NCI-H1105 treated with DMSO at 0.1 percent for 48 hours (cell line): ENCODE results near the gene CHST3.
A peak's percentile ranks its signal among the peaks of the same experiment; 100 is the strongest.
"Not testable (repeated sequence)": the region's sequence is repeated elsewhere in the genome, so short reads cannot be mapped to it uniquely, and the experiment has no call there.

Experiments used
- DNase-seq: peaks from one replicate; lab custom pipeline; 2025; lab: John Stamatoyannopoulos, UW

CHST3 gene

GRCh38 chr10:71948496-71949067 lies 15.6 kb upstream of the CHST3 start:
- DNase-seq, result no peak

DNA sequence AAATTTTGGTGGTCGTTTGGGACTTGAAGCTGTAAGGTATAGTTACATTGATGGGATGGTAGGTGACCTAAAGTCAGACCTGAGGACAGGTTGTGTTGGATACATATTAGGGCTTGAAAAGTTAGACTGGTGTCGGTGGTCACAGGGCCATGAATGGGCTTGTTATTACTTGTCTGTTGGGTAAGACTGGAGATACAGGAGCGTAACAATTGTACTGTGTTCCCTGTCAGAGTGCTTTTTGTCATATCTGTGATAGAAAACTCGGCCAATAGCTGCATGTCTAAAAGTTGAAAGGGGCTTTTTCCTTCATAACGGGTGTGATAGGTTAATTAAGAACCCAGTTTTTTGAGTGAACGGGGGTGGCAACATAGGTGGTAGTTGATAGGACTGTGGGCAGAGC lies 13.5 kb upstream of the CHST3 start:
- DNase-seq, result no peak

DNA sequence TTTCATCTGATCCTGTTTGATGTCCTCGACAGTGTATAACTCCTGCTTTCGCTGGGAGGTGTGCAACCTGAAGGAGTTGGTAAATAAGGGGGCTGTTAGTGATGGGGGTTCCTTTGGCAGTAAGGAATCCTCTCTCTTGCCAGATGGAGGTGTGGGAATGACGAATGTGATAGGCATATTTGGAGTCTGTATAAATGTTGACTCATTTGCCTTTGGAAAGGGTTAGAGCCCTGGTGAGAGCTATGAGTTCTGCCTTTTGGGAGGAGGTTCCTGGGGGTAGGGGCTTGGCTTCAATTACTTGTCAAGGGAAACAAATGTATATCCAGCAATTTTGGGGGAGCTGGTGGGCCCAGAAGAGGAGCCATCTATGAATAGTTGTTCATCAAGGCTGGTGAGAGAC lies 11.4 kb upstream of the CHST3 start:
- DNase-seq, result no peak

- DNase-seq, result no peak
Measured at GRCh38 chr10:71957546-71958275, 6.5 kb upstream of the CHST3 start.

DNA sequence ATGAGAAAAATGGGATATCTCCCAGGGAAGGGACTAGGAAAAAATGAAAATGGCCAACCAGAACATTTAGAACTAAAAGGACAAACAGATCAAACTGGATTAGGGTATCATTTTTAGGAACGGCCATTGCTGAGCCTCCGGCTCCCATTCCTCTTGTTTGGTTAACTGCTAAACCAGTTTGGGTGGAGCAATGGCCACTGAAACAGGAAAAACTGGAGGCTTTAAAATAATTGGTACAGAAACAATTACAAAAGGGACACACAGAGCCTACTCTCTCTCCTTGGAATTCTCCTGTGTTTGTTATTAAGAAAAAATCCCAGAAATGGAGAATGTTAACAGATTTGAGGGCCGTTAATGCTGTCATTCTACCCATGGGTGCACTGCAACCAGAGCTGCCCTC lies 4.7 kb upstream of the CHST3 start:
- DNase-seq, result no peak

DNA sequence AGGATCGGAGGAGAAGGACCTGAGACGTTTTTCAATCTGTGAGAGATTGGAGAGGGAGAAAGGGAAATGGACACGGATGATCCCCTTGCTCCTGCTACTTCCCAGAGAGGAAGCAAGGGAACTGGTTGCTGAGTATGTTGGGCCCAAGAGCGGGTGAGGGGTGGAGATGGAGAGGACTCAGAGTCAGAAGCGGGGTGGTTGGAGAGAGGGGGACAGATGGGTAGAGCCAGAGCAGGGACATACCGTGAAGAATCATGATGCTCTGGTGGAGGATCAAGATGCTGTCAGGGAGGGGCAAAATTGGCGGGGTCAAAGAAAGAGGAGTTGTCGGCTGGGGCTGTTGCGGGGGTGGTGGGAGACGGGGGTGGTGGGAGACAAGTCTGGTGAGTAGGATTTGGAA lies 2.4 kb upstream of the CHST3 start:
- DNase-seq, result no peak

GRCh38 chr10:71962901-71963300 lies 1.3 kb upstream of the CHST3 start:
- no peak for DNase-seq

GRCh38 chr10:71963351-71964097 lies 671 bp upstream of the CHST3 start:
- DNase-seq, result no peak

DNA sequence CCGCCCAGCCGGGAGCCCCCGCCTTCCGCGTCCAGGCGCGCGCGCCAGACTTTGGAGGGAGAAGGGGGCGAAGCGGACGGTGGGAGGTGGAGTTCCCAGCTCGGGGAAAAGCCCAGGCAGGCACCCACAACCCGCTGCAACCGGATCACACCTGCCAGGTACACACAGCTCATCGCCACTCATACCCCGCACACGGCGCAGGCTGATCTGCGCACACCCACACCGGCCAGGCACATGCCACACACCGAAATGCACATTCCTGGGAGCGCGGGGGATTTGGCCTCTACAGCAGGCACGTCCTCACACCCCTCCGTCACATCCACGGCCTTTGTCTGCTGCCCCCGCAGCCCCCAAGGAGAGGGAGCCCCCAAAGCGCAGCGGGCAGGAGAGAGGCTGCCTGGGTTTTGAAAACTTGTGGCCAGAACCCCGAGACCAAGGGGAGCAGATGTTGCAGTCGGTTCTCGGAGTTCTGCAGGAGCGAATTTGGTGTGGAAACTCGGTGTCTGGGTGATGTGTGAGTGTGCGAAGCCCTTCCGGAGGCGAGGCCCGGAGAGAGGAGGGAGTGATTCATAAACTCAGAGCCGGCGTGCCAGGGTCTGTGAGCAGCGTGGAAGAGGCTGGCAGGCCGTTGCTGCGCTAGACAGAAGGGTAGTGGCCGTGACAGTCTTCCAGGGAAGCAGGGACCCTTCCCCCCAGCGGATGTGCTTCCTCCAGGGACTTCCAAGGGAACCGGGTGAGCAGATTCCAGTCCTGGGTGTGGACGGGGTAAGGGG lies 734 bp downstream of the CHST3 start:
- DNase-seq, result peak; percentile 15

DNA sequence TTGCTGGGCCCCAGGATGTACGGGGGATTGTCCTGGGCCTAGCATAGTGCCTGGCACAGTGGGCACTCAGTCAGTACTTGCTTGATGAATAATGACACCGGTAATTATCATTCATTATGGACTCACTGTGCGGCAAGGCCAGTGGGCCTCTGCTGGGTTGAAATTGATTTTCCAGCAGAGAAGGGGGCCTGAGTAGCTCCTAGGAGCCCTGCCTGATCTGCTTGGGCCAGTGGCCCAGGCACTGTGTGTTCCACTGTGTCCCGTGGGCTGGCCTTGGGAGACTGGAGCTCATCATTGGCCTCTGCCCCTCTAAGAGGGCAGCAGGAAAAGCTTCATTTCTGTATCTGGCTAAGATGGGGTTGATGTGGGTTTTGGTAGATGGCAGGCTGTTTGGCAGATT lies 1.4 kb downstream of the CHST3 start:
- no peak for DNase-seq

DNA sequence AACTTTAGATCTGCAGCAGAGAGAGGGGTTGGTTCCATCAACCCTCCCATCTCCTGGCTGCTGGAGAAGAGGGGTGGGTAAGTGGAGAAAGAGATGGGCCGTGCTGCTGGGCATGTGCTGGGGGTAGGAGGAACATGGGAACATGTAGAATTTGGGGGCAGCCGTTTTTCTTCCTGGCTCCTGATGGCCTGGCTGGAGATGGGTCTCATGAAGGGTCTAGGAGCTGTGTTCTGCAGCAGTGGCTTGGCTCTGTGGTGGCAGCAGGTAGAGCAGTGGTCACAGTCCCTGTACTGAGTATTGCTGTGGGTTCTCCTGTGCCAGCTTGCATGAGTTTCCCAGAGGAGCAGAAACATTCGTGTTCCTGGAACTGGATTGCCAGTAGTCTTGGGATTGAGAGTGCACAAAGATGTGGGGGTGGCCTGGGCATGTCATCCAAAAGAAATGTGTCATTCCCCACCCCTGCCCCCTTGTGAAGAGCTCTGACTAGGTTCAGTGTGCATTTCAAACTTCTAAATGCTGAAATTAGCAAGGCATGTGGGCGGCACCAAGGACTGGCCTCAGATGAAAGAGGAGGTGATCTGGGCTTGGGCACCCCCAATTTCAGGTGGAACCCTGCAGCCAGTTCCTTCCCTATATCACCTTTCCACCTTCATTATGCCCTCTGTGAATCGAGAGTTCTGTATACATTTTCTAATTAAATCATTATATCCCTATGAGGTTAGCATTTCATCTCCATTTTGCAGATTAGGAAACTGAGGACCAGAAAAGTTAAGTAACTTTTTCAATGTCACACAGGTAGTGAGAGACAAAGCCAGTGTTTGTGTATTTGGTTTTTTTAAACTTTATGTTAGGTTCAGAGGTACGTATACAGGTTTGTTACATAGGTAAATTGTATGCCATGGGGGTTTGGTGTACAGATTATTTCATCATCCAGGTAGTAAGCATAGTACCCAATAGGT lies 2.1 kb downstream of the CHST3 start:
- DNase-seq, result no peak

- not testable (repeated sequence) for DNase-seq
Measured at GRCh38 chr10:71967958-71968357, 3.8 kb downstream of the CHST3 start.

- no peak for DNase-seq
Measured at GRCh38 chr10:71968553-71969474, 4.6 kb downstream of the CHST3 start.

GRCh38 chr10:71969929-71970328 lies 5.7 kb downstream of the CHST3 start:
- no peak for DNase-seq

DNA sequence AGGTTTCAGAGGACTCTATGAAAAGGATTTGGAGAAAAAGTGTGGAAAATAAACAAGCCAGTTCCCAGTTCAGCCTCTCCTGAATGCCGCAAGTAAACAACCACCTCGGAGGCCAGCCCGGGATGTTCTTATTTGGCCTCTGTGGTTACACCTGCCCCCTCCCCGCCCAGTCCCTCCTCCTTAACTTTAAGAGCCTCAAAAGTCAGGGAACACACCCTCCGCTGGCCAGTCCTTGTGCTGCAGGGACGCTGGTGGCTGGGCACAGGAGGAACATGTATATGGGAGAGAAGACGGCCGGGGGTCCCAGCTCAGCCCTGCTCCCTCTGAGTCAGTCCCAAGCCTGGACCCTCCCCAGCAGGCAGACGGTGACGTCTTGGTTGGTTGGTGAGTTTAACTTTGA lies 6.1 kb downstream of the CHST3 start:
- DNase-seq, result no peak

GRCh38 chr10:71970869-71971268 lies 6.7 kb downstream of the CHST3 start:
- DNase-seq, result no peak

DNA sequence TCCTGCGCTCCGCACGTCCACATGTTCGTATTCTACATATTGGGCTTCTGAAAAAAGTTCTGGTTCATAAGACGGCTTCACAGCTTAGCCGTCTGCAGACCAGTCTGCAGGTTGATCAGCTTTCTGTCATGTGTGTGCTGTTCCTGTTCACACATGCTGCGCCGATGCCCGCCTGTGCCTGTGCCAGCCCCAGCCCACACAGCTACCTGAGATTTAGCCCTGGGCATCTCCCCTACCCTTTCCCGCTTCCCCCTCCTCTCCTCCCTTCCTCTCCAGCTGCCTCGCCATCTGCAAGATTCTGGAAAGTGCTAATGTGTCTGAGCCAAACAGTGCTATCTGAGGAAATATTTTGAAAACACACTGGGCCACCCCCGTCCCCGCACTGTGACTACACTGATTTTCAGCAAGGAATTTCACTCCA lies 7.1 kb downstream of the CHST3 start:
- DNase-seq, result no peak

GRCh38 chr10:71971769-71972555 lies 7.8 kb downstream of the CHST3 start:
- DNase-seq, result no peak
